Measurements from ENCODE around the gene RPH3AL. TPM values are rescaled to one million over a fixed set of nuclear protein-coding genes. Genes with fewer than 3 reads are reported as not detected.
"Not testable (repeated sequence)": the region's sequence is repeated elsewhere in the genome, so short reads cannot be mapped to it uniquely, and the experiment has no call there.

RPH3AL gene
- total RNA-seq, 1 experiment from 2014 or later = 2.6 TPM

GRCh38 chr17:215563-216478 lies 136.8 kb downstream of the RPH3AL start:
- H3K9me3 ChIP-seq (replicated peaks); H3K27me3 ChIP-seq; H3K4me1 ChIP-seq; H3K36me3 ChIP-seq; H3K27ac ChIP-seq; DNase-seq; H3K4me3 ChIP-seq: not testable (repeated sequence)

DNA sequence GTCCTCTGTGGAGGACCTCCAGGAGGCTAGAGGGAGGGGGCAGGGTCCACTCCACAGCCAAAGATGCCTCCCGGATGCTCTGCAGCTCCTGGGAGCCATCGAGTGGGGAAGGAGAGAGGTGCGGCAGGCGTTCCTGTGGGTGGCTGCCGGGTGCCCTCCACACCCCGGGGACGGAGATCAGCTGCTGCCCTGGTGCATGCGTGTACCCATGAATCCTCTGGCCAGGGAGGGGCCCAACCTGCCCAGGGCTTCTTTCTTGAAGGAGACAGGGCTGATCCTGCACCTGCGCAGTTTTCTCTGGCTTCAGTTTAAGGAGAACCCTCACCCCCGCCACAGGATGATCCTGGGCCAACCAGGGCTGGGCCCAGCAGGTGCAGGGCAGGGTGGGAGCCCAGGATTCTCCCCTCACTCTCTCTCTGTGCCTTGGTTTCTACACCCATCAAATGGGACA lies 137.7 kb downstream of the RPH3AL start:
- no peaks in the 10 kb centered on the region for H3K36me3 ChIP-seq
- DNase-seq = no peak
- no peaks in the 10 kb centered on the region for H3K27me3 ChIP-seq
- no peak overlapping the region for H3K4me3 ChIP-seq
- H3K9me3 ChIP-seq (replicated peaks) = no peaks in the 10 kb centered on the region
- H3K27ac ChIP-seq = no peak overlapping the region
- no peaks in the 10 kb centered on the region for H3K4me1 ChIP-seq

DNA sequence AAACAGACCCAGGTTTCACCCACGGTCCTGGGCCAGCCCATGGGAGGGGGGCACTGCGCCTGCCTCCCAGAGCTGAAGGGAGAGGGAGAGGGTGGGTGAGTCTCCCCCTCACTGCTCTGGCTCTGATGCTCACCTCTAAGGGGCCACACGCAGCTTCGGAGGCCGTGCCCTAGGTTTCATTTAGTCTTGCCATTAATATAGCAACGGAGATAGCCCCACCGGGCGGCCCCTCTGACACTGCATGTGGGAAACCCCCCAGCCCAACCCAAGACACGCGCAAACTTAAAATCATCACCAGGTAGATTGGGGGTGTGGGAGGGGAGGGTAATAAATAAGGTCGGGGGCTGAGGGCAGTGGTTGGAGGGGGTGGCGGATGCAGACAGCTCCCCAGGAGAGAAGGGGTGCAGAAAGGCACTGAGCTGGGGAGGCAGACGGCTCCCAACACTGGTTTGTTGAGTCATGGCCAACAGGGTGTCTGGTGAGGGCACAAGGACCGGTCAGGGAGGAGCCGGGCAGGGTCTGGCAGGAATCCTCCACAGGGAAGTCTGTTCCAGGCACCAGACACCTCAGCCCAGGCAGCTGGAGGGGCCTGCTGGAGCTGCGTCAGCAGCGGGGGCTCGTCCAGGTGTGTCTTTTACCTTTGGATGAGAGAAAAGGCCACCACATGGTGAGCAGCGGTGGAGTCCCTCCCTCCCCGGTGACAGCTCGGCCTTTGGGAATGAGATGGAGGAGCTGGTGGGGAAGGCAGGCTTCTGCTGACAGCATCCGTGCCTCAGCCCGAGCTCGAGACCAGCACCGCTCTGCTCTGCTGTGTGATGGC lies 139.1 kb downstream of the RPH3AL start:
- no peak for DNase-seq

DNA sequence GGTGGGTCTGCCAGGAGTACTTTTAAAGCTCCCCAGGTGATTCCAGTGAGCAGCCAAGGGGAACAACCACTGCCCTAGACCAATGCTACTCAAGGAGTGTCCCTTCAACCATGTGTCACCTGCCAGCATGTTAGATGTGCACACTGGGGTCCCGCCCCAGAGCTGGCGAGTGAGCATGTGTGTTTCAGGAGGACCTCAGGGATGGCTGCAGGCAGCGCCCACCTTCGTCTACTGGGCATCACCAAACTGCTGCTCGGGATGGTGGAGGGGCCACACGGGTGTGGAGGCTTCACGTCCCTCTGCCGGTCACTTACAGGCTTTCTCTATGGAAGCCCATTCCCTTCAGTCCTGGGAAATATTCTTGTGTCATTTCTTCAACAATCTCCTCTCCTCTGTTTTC lies 142.2 kb downstream of the RPH3AL start:
- H3K27me3 ChIP-seq = no peaks in the 10 kb centered on the region
- no peaks in the 10 kb centered on the region for H3K36me3 ChIP-seq
- no peak for DNase-seq
- H3K4me1 ChIP-seq = no peaks in the 10 kb centered on the region
- H3K9me3 ChIP-seq (replicated peaks) = no peaks in the 10 kb centered on the region
- no peak overlapping the region for H3K27ac ChIP-seq
- no peak overlapping the region for H3K4me3 ChIP-seq

More for the DNA sequence above, 139.1 kb downstream of the RPH3AL start:
- H3K4me3 ChIP-seq = no peak overlapping the region
- H3K4me1 ChIP-seq = no peaks in the 10 kb centered on the region
- no peaks in the 10 kb centered on the region for H3K36me3 ChIP-seq
- no peaks in the 10 kb centered on the region for H3K27me3 ChIP-seq
- H3K27ac ChIP-seq = no peak overlapping the region
- H3K9me3 ChIP-seq (replicated peaks) = no peaks in the 10 kb centered on the region

- no peaks in the 10 kb centered on the region for H3K27me3 ChIP-seq
- no peaks in the 10 kb centered on the region for H3K9me3 ChIP-seq (replicated peaks)
- no peak overlapping the region for H3K27ac ChIP-seq
- H3K4me3 ChIP-seq = no peak overlapping the region
- no peaks in the 10 kb centered on the region for H3K4me1 ChIP-seq
- no peak for DNase-seq
- H3K36me3 ChIP-seq = no peaks in the 10 kb centered on the region
These were observed 144.2 kb downstream of the RPH3AL start for GRCh38 chr17:208429-208828.

DNA sequence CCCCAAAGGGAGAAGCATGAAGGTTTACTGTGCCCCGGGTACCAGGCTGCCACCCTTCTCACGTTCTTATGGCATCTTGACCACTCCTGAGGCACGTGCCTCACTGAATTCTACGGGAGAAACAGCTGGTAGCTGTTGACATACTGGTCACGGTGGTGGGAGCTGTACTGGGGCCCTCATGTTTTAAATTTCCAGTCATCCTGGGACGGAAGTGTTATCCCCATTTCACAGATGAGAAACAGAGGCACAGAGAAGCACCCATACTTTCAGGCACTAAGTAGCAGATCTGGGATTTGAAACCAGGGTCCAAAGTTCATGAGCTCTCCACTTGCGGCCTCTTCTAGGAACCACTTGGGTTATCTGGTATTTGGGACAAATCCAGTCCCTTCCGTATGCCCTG lies 144.8 kb downstream of the RPH3AL start:
- Histone ChIP-seq H3K27ac (no peak overlapping the region), H3K27me3 (no peaks in the 10 kb centered on the region), H3K4me1 (no peaks in the 10 kb centered on the region), H3K9me3 (replicated peaks) (no peaks in the 10 kb centered on the region), H3K36me3 (no peaks in the 10 kb centered on the region), H3K4me3 (no peak overlapping the region)
- no peak for DNase-seq

GRCh38 chr17:206941-207560 lies 145.6 kb downstream of the RPH3AL start:
- H3K27ac ChIP-seq = no peak overlapping the region
- H3K36me3 ChIP-seq = no peaks in the 10 kb centered on the region
- H3K4me1 ChIP-seq = no peaks in the 10 kb centered on the region
- no peak overlapping the region for H3K4me3 ChIP-seq
- no peak for DNase-seq
- no peaks in the 10 kb centered on the region for H3K9me3 ChIP-seq (replicated peaks)
- H3K27me3 ChIP-seq = no peaks in the 10 kb centered on the region

- H3K27ac ChIP-seq; H3K9me3 ChIP-seq (replicated peaks); H3K27me3 ChIP-seq; H3K4me3 ChIP-seq; H3K36me3 ChIP-seq; H3K4me1 ChIP-seq; DNase-seq: not testable (repeated sequence)
These were observed 146.1 kb downstream of the RPH3AL start for GRCh38 chr17:206484-206883.

- DNase-seq = no peak
- Histone ChIP-seq H3K9me3 (replicated peaks) (no peaks in the 10 kb centered on the region), H3K4me3 (no peak overlapping the region), H3K4me1 (no peaks in the 10 kb centered on the region), H3K27me3 (no peaks in the 10 kb centered on the region), H3K27ac (no peak overlapping the region), H3K36me3 (no peaks in the 10 kb centered on the region)
These were observed 146.8 kb downstream of the RPH3AL start for GRCh38 chr17:205817-206216.

- no peak for DNase-seq
- no peak overlapping the region for H3K27ac ChIP-seq
- no peak overlapping the region for H3K4me3 ChIP-seq
- H3K27me3 ChIP-seq = no peaks in the 10 kb centered on the region
- no peaks in the 10 kb centered on the region for H3K36me3 ChIP-seq
- no peaks in the 10 kb centered on the region for H3K4me1 ChIP-seq
- no peaks in the 10 kb centered on the region for H3K9me3 ChIP-seq (replicated peaks)
These were observed 147.4 kb downstream of the RPH3AL start for GRCh38 chr17:205148-205669.

DNA sequence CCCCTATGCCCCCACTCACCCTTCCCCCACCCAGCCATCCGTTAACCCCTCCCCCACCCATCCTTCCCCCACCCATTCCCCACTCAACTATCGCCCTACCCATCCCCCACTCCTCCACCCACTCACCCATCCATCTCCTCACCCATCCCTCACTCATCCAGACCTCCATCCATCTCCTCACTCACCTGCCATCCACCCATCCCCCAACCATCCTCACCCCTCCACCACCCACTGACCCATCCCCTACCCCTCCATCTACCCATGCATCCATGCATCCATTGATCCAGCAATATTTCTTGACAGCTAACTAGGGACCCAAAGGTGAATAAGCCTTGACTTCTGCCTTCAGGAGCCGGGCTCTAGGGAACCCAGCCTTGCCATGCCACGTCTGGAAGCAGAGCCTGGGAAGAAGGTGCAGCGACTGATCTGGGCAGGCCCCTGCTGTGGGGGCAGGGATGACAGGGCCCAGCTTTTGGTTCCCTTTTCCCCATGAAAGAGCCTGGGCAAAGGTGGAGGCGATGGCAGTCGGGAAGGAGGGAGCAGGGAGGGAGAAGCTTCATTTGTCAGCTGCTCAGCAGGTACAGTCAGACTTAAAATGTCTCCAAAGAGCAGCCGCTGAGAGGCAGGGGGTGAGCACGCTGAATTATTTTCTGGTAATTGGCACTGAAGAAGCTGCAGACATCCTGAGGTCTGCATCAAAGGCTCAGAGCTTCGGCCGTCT lies 148.0 kb downstream of the RPH3AL start:
- H3K27ac ChIP-seq = no peak overlapping the region
- DNase-seq = no peak
- no peaks in the 10 kb centered on the region for H3K27me3 ChIP-seq

DNA sequence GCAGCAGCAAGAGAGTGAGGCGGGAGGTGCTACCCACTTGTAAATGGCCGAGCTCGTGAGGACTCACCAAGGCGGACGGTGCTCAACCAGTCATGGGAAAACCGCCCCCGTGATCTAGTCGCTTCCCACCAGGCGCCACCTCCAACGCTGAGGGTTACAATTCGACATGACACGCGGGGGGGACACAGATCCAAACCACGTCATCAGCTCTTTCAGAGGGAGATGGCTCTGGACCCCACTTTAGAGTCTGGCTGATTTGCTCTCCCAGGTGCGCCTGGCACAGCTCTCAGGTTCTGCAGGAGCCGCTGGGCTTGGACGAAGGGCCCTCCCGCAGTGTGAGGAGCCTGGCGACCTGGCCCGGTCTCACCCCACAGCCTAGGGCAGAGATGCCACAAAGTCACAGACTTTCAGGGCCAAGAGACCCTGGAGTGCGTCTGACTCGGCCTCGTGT lies 150.1 kb downstream of the RPH3AL start:
- H3K36me3 ChIP-seq = no peaks in the 10 kb centered on the region
- H3K27ac ChIP-seq = no peak overlapping the region
- no peaks in the 10 kb centered on the region for H3K4me1 ChIP-seq
- DNase-seq = no peak
- no peaks in the 10 kb centered on the region for H3K9me3 ChIP-seq (replicated peaks)
- no peak overlapping the region for H3K4me3 ChIP-seq
- H3K27me3 ChIP-seq = no peaks in the 10 kb centered on the region

More for the DNA sequence above, 148.0 kb downstream of the RPH3AL start:
- H3K36me3 ChIP-seq = no peaks in the 10 kb centered on the region
- H3K4me3 ChIP-seq = no peak overlapping the region
- H3K4me1 ChIP-seq = no peaks in the 10 kb centered on the region
- H3K9me3 ChIP-seq (replicated peaks) = no peaks in the 10 kb centered on the region

DNA sequence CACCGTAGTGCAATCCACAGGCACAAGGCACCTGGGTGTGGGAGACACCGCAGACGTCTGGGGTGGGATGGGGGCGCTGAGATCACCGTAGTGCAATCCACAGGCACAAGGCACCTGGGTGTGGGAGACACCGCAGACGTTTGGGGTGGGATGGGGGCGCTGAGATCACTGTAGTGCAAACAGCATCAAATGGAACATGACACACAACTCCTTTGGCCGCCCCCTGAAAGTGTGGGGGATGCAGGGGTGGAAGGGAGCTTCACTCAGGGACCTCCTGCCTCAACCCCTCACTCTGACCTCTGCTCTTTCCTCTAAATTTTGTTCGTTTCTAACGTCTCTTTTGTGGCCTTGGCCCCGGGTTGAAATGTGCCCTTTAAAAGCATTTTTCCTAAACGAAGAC lies 150.9 kb downstream of the RPH3AL start:
- not testable (repeated sequence) for DNase-seq; H3K4me3 ChIP-seq; H3K27ac ChIP-seq; H3K4me1 ChIP-seq; H3K27me3 ChIP-seq; H3K36me3 ChIP-seq; H3K9me3 ChIP-seq (replicated peaks)

DNA sequence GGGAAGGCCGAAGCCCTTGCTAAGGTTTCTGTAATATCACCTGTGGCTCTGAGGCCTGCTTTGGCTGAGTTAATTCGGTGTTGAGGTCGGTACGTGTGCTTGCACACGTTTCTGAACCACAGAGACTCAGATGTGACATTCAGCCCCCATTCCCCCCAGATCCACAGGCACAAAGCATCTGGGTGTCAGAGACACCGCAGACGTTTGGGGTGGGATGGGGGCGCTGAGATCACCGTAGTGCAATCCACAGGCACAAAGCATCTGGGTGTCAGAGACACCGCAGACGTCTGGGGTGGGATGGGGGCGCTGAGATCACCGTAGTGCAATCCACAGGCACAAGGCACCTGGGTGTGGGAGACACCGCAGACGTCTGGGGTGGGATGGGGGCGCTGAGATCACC lies 151.3 kb downstream of the RPH3AL start:
- not testable (repeated sequence) for H3K27ac ChIP-seq; H3K27me3 ChIP-seq; DNase-seq; H3K4me3 ChIP-seq; H3K36me3 ChIP-seq; H3K4me1 ChIP-seq; H3K9me3 ChIP-seq (replicated peaks)
